HepG2 (cell line): ENCODE results near the gene SS18L1. TPM values are rescaled to one million over a fixed set of nuclear protein-coding genes. Genes with fewer than 3 reads are reported as not detected.
A peak's percentile ranks its signal among the peaks of the same experiment; 100 is the strongest.

Experiments used
- ESRRA ChIP-seq: sonication (generic); formaldehyde crosslinking; IDR thresholded peaks from 2 replicates; pipeline ENCODE4 v1.5.1; 2020; ENCODE audit warnings: mild to moderate bottlenecking, low read depth, missing genetic modification reagents
- FOXA1 ChIP-seq, 2 experiments: fragments of 450-650 bp in 1 of 2; sonication (generic) in 1 of 2; formaldehyde crosslinking in 1 of 2; IDR thresholded peaks; 2 replicates each; pipeline versions ENCODE4 v1.4.0 to v1.6.1; 2016 to 2020; ENCODE audit warnings: missing genetic modification reagents in 1 of 2
- FOXO1 ChIP-seq: sonication (generic); formaldehyde crosslinking; IDR thresholded peaks from 2 replicates; pipeline ENCODE4 v1.4.0; 2020; ENCODE audit warnings: missing genetic modification reagents
- FOXP1 ChIP-seq, 2 experiments: fragments of 450-650 bp in 1 of 2; IDR thresholded peaks; 2 replicates each; pipeline ENCODE4 v1.6.1; 2017 to 2018; ENCODE audit warnings: antibody characterized with exemption in 1 of 2
- GATAD1 ChIP-seq: IDR thresholded peaks from 2 replicates; pipeline ENCODE4 v1.6.1; 2016; ENCODE audit warnings: missing genetic modification reagents, missing compliant biosample characterization
- HES4 ChIP-seq: sonication (generic); formaldehyde crosslinking; IDR thresholded peaks from 2 replicates; pipeline ENCODE4 v1.9.0; 2021; ENCODE audit warnings: mild to moderate bottlenecking, missing genetic modification reagents, borderline replicate concordance
- ISL2 ChIP-seq: sonication (generic); formaldehyde crosslinking; IDR thresholded peaks from 2 replicates; pipeline ENCODE4 v1.5.0; 2020; ENCODE audit warnings: missing genetic modification reagents
- MAX ChIP-seq: IDR thresholded peaks from 2 replicates; pipeline ENCODE4 v1.6.1; 2012; ENCODE audit warnings: inconsistent platforms
- NFYB ChIP-seq: sonication (generic); formaldehyde crosslinking; IDR thresholded peaks from 2 replicates; pipeline ENCODE4 v1.4.0; 2020; ENCODE audit warnings: missing genetic modification reagents
- NR0B2 ChIP-seq: sonication (generic); formaldehyde crosslinking; IDR thresholded peaks from 2 replicates; pipeline ENCODE4 v1.4.0; 2020; ENCODE audit warnings: mild to moderate bottlenecking, missing genetic modification reagents
- RFX1 ChIP-seq: fragments of 450-650 bp; IDR thresholded peaks from 2 replicates; pipeline ENCODE4 v1.6.1; 2017
- SALL2 ChIP-seq: sonication (generic); formaldehyde crosslinking; IDR thresholded peaks from 2 replicates; pipeline ENCODE4 v1.8.1; 2023; ENCODE audit warnings: mild to moderate bottlenecking, missing genetic modification reagents, inconsistent platforms
- SKIL ChIP-seq: sonication (generic); formaldehyde crosslinking; IDR thresholded peaks from 2 replicates; pipeline ENCODE4 v1.8.0; 2022; ENCODE audit warnings: missing genetic modification reagents, mild to moderate bottlenecking, moderate library complexity, borderline replicate concordance
- SP2 ChIP-seq: sonication (generic); formaldehyde crosslinking; IDR thresholded peaks from 2 replicates; pipeline ENCODE4 v1.5.1; 2020; ENCODE audit warnings: mild to moderate bottlenecking, missing genetic modification reagents
- TP53 ChIP-seq: sonication (generic); formaldehyde crosslinking; conservative IDR thresholded peaks from 2 replicates; pipeline ENCODE4 v1.4.0; 2020; ENCODE audit warnings: missing genetic modification reagents
- TSC22D2 ChIP-seq: sonication (generic); formaldehyde crosslinking; IDR thresholded peaks from 2 replicates; pipeline ENCODE4 v1.5.1; 2020; ENCODE audit warnings: missing genetic modification reagents, mild to moderate bottlenecking, borderline replicate concordance
- ZBTB38 ChIP-seq: sonication (generic); formaldehyde crosslinking; IDR thresholded peaks from 2 replicates; pipeline ENCODE4 v1.5.1; 2020; ENCODE audit warnings: mild to moderate bottlenecking, missing genetic modification reagents
- ZNF280D ChIP-seq: sonication (generic); formaldehyde crosslinking; IDR thresholded peaks from 2 replicates; pipeline ENCODE4 v1.5.1; 2020; ENCODE audit warnings: mild to moderate bottlenecking, missing genetic modification reagents
- ZNF766 ChIP-seq: sonication (generic); formaldehyde crosslinking; IDR thresholded peaks from 2 replicates; pipeline ENCODE4 v1.5.0; 2020; ENCODE audit warnings: missing genetic modification reagents, borderline replicate concordance
- ZNF770 ChIP-seq: sonication (generic); formaldehyde crosslinking; IDR thresholded peaks from 2 replicates; pipeline ENCODE4 v1.5.0; 2020; ENCODE audit warnings: mild to moderate bottlenecking, missing genetic modification reagents
- polyA plus RNA-seq, 8 experiments: library from polyadenylated mRNA; depleted of rRNA in 3 of 8; stranded (reverse) in 7 of 8; unstranded in 1 of 8; fragments of >200 nt; fragmentation: Illumina TruSeq in 4 of 8; extraction: Trizol in 4 of 8; gene quantifications; 2 replicates each; pipeline versions ENCODE4 v1.2.1 to v1.2.3, GENCODE V29; 2011 to 2016; ENCODE audit warnings: low read depth in 4 of 8, missing spikeins in 1 of 8, mixed read lengths in 1 of 8; ENCODE audit not compliant: insufficient read depth in 1 of 8
- total RNA-seq, 5 experiments: library from RNA; depleted of rRNA; stranded (reverse); fragments of >200 nt; fragmentation: Illumina TruSeq; extraction: Trizol; gene quantifications; 2 replicates each; pipeline ENCODE4 v1.2.3, GENCODE V29; 2016; ENCODE audit warnings: low read depth in 1 of 5

The SS18L1 gene
- total and polyA plus RNA-seq, 2 of the 13 experiments (the other 11 are each of a cell fraction or from before 2014, with no cell fraction given) = 17.8 to 27.6 TPM

GRCh38 chr20:62155428-62156253 lies 12.1 kb downstream of the SS18L1 start (continued):
- 0 out of 2 replicates have a peak, but pooled peaks have one; percentile 33 for TF ChIP-seq ZNF280D (CRISPR knock-in tag)
- TF ChIP-seq FOXO1 (CRISPR knock-in tag) = peak; percentile 39; the same call in 1 of the 2 replicates
- 0 out of 2 replicates have a peak, but pooled peaks have one; percentile 57 for TF ChIP-seq ISL2 (CRISPR knock-in tag)
- no peak for TF ChIP-seq FOXP1 (IDR thresholded peaks at IDR 0.05)
- peak; percentile 34; the same call in 1 of the 2 replicates for TF ChIP-seq FOXP1 (CRISPR knock-in tag; IDR thresholded peaks at IDR 0.05)
- TF ChIP-seq NFYB (CRISPR knock-in tag) = peak; percentile 45
- no peak; the same call in 1 of the 2 replicates for TF ChIP-seq SKIL (CRISPR knock-in tag)
- peak; percentile 93; the same call in 1 of the 2 replicates for TF ChIP-seq ESRRA (CRISPR knock-in tag)
- no peak for TF ChIP-seq SALL2 (CRISPR knock-in tag)
- TF ChIP-seq TSC22D2 (CRISPR knock-in tag) = no peak
- TF ChIP-seq MAX = peak; percentile 59
- TF ChIP-seq ZNF770 (CRISPR knock-in tag) = peak; percentile 60; the same call in 1 of the 2 replicates
- peak; percentile 28; the same call in 1 of the 2 replicates for TF ChIP-seq ZNF766 (CRISPR knock-in tag)
- TF ChIP-seq ZBTB38 (CRISPR knock-in tag) = peak; percentile 97
- no peak for TF ChIP-seq SP2 (CRISPR knock-in tag)
- 0 out of 2 replicates have a peak, but pooled peaks have one; percentile 41 for TF ChIP-seq HES4 (CRISPR knock-in tag)
- no peak for TF ChIP-seq NR0B2 (CRISPR knock-in tag)
- TF ChIP-seq TP53 = no peak
- TF ChIP-seq FOXA1 (IDR thresholded peaks at IDR 0.05) = no peak
- TF ChIP-seq FOXA1 (CRISPR knock-in tag; IDR thresholded peaks at IDR 0.05) = peak; percentile 42; the same call in 1 of the 2 replicates
- peak; percentile 27; the same call in 1 of the 2 replicates for TF ChIP-seq GATAD1 (CRISPR knock-in tag)
- no peak for TF ChIP-seq RFX1
